ENCODE results near the gene FRK.
"Not testable (repeated sequence)": the region's sequence is repeated elsewhere in the genome, so short reads cannot be mapped to it uniquely, and the experiment has no call there.

The FRK gene

DNA sequence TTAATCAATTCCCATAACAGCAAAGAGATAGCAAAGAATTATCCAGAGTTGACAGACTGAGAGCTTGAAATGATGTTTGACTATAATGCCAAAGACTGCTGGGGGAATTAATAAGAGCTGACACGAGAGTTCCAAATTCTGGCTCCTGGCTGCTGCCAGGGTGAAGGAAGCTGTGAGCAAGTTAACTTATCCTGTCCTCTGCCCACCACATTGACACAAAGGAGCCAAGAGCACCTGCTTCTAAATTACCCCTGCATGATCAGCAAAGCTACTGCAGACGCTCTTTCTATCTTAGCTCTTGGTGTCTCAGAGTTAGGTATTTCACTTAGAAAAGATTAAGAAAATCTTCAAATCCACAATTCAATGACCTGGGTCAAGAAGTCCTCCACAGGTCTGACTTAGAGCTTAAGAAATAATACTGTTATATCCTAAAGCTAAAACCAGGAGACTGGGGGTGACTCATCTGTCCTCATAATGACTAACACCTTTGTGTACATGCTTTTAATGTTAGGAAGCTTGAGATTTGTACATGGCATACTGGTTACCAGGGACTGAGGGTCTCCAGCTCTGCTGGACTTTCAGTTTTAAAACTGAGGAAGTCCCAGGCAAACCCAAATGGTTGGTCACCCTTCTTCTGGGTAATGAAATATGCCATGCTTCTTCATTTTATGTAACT lies 13.2 kb upstream of the FRK start:
- no peak for DNase-seq (ENCODE audit: low spot score)

DNA sequence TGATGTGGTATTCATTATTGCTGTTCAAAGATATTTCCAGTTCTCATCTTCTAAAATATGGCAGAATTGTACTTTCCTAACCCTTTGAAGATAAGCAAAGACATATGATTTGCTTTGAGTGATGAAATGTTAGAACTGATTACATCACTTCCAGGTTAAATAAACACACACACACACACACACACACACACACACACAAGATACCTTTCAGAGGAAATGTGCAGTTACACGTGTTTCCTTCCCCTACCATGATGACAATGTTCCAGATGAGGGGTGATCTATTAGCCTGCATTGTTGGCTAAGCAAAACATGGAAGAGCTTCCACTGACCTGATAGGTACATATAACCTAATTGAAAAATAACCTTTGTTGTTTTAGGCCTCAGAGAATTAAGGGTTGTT lies 11.7 kb upstream of the FRK start:
- DNase-seq (ENCODE audit: low spot score), result no peak

DNA sequence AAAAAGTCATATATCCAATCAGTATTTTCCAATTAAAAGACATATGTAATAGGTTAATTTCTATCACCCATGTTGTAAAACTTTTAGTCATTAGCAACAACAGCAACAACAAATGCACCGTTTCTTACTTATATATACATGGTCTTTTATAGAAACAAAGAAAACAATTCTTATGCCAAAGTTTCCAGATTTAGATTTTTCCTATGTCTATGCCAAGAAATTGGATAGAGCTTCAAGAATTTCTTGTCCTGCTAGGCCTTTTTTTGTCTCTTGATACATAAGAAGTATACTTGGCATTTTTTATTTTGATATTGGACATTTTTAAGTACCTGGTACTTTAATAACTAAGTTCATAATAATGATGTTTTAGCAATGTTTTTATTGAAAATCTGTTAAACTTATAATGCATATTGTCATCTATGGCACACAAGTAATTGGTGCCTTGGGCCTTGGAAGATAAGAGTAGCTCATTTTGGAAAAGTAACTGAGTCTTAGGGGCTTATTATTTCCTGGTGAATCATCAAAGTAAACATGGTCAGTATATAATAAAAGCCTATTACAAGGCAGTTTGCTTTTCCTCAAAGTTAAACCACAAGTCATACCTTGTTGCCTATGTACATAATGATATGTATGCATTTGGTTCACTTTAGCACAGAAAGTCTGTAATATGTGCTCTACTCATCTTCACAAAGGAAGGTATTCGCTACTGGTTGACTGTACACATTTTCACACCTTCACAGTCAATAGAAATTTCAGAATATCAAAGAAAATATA lies 10.1 kb upstream of the FRK start:
- no peak for DNase-seq (ENCODE audit: low spot score)

DNA sequence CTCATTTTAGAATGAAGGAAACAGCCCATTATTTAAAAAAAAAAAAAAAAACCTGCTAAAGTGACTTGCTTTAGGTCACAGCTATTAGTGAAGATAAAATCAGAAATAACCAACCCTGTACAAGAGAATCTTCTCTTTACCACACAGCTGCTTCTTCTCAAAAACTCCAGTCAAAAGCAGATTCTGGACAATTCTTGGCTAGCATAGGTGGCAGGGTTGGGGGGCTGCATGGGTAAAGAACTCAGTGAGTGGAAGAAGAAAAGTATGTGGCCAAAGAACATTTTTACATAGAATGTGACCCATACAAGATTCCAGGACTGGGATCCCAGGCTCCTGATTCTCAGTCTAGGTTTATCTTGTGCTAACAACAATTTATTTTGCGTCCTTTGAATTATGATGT lies 9.4 kb upstream of the FRK start:
- no peak for DNase-seq (ENCODE audit: low spot score)

DNA sequence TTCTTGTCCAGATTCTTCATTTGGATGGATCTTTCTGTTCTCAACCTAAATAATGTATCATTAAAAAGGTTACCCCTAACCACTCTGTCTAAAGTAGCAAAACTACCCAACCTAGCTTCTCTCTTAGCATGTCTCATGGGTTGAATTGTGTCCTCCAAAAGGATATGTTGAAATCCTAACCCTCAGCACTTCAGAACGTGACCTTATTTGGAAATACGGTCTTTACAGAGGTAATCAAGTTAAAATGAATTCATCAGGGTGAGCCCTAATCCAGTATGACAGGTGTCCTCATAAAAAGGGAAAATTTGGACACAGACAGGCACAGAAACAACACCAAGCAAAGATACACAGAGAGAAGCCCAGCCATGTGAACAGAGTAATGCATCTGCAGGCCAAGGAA lies 6.1 kb upstream of the FRK start:
- no peak for DNase-seq (ENCODE audit: low spot score)

DNA sequence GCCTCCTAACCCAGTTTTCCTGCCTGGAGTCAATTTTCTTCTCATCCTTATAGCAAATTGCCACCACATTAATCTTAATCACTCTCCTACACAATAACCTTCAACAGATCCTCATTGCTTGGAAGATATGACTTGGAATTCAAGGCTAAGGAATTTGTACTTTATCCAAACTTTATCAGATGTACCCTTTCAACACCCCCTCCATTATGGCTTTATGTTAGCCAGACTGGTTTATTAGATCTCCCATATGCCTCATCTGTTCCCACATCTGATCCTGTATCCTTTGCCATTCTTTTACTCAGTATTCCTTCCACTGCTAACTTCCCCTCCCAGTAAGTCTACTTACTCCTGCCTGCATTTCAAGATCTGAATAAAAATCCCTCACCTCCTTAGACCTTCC lies 4.0 kb upstream of the FRK start:
- no peak for DNase-seq (ENCODE audit: low spot score)

DNA sequence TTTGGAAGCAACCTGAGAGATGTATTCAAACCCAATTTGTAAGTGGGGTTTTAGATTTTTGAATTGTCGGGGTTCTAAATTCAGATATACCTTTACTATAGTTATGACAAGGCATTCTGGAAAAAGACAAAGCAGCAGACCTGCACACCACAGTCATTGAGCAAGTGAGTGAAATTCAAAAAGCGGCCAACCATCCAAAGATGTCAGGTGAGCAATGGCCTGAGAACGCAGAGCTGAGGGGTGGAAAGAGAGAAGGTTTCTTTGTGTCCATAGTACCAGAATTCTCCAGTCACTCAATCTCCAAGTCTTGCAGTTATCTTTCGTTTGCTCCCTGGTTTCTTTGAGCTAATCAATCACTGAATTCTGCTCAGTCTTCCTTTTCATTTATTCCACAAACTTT lies 1.8 kb upstream of the FRK start:
- DNase-seq (ENCODE audit: low spot score), result no peak

DNA sequence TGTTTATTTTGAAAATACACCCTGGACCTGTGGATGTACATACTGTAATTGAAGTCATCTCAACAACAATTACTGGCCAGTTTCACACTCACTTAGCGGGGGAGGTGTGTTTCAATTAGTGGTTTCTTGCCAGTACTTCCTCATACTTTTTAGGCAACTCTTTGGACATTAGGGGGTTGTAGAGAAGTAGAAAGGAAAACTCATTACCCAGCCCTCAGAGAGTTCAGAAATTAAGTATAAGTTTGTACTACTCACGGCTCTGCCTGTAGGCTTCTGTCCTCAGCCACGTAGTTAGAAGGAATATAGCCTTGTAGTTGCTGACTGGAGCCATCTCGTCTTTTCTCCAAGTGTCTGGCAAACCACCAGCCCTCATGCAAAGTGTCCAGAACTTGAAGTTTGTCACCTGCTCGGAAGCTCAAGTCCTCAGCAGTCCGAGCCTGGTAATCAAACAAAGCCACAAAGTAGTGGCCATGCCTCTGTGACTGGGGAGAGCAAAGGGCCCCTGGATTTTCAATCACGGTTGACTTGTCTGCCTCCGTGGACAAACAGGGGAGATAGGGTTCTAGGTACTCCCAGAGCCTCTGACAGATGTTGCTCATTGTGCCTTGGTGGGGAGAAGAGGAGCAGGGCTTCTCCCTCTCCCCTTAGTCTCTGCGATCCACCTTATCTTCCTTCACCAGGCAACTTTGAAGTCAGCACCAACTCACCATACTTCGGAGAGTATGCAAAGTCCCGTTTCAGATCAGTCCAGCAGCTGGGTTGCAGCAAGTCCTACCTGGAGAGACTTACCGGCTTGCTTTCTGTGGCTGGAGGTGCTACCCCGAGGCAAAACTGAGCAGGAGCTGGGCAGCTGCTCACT lies 749 bp downstream of the FRK start:
- no peak for DNase-seq (ENCODE audit: low spot score)

DNA sequence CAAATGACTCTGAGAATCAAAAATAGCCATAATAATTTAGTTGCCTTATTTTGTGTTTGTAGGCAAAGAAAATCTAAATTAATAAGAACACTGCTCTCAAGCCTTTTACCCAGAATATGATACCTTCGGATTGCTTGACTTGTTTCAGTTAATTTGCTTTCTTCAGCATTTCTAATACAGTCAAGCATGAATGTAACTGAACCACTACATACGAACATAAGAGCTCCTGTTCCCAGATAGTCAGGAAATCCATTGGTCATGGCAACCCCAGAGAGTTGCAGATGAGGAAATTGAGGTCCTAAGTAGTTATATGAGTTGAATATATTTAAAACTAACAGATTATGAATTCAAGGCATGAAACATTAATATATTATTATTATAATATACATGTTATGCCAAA lies 2.9 kb downstream of the FRK start:
- DNase-seq (ENCODE audit: low spot score), result no peak

DNA sequence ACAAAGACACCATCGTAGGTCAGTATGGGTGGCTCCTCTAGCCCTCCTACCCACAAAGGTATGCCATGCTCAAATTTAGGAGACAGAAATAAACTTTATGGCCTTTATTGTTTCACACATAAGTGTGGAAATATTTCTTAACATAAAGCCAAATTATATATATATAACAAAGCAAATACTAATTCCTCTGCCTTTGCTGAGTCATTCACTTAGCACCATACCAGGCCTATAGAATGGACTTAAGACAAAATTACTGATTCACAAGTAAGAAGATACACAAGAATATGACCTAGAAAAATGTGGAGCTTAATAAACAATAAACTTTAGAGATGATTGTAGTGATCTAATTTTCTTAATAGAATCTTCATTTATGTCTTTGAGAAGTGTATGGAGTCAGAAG lies 5.2 kb downstream of the FRK start:
- DNase-seq (ENCODE audit: low spot score), result no peak

DNA sequence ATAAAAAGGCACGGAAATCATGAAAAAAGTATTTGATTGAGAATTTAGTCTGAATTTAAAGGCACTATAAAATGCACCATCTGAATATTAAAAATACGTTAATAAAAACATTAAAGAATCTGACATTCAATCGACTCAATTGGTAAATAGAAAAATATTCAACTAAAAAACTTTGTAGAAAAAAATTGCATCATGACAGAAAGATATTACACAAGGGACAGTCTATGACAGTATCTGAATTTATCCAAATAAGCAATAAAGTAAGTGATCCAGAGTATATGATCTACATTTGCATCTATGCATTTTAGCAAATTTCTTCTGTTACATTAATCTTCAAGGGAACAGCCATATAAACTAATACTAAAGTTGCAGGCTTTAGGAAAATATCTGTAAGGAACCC lies 9.4 kb downstream of the FRK start:
- no peak for DNase-seq (ENCODE audit: low spot score)

DNA sequence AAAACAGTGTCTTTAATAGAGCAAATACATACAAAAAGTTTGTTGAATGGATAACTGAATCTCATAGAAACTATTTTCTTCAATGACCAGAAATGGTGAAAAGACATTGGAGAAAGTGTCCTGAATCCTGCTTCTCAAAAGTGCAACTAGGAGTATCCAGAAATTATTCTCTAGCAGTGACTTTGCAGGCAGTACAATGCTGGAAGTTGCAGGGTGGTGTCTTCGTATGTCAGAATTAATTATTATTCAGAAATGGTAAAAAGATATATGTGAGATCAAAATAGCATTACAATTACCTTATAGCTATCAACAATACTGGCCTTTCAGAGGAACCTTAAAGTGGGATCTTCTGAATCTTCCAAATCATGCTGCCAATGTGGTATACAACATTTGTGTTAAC lies 10.0 kb downstream of the FRK start:
- DNase-seq (ENCODE audit: low spot score), result no peak

DNA sequence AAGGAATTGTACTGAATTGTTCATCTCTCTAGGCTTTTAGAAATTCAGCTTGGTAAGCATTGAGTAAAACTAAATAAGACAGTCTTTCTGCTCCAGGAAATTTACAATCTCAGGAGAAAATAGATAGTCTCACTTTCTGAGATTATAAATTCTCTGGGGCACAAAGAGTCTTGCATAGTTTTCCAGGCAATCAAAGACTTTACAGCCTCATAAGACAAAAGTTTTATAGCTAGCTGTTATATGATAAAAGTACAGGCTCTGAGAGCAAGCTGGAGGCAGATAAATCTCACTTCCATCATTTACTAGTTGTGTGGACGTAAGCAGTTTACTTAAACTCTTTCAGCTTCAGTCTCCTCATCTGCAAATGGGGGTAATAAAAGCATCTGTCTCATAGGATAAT lies 11.4 kb downstream of the FRK start:
- no peak for DNase-seq (ENCODE audit: low spot score)

DNA sequence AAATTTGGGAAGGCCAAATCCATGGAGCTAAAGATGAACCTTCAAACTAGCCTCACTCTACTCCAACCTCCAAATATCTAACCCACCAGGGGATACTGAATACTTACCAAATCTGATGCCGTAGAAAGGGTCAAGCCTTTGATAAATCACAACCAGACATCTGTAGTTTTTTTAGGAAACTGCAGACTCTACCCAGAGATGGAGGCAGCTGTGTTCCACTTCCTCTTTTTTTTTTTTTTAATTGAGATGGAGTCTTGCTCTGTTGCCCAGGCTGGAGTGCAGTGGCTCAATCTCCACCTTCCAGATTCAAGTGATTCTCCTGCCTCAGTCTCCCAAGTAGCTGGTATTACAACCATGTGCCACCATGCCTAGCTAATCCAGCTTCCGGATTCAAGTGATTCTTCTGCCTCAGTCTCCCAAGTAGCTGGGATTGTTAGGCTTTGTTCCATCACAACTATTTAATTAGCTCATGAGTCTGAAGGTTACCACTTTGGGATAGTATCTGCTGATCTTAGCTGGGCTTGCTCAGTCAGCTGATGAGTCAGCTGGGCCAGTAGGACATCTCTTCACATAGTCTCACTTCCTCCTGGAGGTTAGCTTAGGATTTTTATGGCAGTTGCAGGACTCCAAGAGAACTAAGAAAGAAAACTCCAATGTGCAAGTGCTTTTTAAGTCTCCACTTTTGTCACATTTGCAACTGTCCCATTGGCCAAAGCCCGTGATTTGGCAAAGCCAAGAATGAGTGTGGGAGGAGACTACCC lies 13.3 kb downstream of the FRK start:
- DNase-seq (ENCODE audit: low spot score), result no peak

DNA sequence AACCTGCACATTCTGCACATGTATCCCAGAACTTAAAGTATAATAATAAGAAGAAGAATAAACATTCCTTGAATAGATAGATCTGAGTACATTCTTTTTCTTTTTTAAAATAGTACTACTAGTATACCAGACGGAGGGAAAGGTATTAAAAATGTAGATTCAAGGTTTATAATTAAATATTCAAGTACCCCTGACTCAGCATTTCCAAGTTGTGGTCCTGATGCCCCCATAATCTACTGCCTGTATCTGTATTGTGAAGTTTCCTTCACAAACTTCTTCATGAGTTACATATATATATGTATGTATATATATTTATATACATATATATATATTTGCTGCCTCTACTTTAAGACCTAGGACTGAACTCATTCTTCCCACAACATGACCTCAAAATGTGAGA lies 14.0 kb downstream of the FRK start:
- DNase-seq (ENCODE audit: low spot score), result no peak

DNA sequence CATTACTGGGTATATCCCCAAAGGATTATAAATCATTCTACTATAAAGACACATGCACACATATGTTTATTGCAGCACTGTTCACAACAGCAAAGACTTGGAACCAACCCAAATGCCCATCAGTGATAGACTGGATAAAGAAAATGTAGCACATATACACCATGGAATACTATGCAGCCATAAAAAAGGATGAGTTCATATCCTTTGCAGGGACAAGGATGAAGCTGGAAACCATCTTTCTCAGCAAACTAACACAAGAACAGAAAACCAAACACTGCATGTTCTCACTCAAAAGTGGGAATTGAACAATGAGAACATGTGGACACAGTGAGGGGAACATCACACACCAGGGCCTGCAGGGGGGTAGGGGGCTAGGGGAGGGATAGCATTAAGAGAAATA lies 14.4 kb downstream of the FRK start:
- DNase-seq (ENCODE audit: low spot score), result not testable (repeated sequence)

DNA sequence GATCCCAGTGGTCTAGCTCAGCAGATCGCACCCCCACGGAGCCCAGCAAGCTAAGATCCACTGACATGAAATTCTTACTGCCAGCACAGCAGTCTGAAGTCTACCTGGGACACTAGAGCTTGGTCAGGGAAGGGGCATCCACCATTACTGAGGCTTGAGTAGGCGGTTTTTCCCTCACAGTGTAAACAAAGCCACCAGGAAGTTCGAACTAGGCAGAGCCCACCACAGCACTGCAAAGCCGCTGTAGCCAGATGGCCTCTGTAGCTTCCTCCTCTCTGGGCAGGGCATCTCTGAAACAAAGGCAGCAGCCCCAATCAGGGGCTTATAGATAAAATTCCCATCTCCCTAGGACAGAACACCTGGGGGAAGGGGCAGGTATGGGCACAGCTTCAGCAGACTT lies 18.8 kb downstream of the FRK start:
- DNase-seq (ENCODE audit: low spot score), result no peak

DNA sequence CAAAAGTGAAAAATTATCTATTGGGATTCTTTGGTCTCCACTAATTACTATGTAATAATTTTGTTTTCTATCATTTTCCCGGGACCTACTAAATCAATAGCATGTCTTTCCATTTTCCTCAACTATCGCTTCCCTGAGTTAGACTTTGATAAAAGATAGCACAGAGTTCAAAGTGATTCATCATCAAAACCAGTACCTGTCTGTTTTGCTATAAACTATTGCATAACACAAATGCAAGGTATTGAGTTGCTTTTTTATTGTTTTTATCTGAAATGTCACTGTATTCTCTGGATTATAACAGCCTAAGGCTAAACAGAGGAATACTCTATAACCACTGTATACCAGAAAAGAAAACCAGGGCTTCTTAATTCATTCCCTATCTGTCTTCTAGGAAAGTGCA lies 19.7 kb downstream of the FRK start:
- DNase-seq (ENCODE audit: low spot score), result no peak

DNA sequence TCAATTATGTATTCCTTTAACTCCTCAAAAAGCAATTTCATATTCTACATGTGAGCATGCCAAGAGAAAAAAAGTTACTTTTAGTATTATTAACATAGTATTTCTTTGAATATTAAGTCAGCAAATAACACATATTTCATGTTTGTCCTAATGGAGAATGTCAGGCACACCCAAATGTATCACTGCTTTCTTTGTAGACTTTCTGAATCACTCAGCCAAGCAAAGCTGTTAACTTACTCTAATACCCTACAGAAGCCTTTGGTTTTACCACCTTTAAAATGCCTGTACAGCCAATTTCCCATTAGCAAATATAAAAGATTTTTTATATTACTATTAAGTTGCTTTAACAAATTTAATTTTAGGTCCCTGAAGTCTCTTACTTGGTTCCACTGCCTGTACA lies 23.8 kb downstream of the FRK start:
- no peak for DNase-seq (ENCODE audit: low spot score)

DNA sequence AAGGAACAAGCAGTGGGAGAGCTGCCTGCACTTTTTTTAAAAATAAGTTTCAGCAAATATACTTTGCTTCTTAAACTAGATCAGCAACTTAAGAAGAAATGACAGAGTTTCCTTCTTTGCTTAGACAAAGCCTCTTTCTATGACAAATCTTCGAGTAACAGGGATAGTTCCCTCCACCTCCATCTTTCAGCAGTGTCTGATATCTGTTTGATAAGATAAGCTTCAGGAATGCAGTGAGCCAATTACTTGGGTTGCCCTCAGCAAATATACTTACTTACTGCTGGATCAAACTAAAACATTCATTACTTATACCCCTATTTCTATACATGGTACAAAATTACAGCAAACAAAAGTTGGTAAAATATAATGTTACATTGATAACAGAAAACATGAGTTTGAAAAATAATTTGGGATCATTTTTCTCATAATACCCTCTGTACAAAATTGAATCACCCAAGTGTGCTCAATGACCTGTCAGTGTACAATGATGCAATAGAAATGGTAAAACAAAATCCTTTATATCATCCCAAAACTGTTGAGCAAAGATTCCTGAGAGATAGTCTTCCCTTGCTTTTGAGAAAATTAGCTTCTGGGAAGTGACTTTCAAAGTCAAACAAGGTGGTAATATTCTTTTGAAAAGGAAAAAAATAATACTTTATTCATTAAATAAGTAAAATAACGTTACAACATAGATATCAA lies 24.5 kb downstream of the FRK start:
- DNase-seq (ENCODE audit: low spot score), result no peak

DNA sequence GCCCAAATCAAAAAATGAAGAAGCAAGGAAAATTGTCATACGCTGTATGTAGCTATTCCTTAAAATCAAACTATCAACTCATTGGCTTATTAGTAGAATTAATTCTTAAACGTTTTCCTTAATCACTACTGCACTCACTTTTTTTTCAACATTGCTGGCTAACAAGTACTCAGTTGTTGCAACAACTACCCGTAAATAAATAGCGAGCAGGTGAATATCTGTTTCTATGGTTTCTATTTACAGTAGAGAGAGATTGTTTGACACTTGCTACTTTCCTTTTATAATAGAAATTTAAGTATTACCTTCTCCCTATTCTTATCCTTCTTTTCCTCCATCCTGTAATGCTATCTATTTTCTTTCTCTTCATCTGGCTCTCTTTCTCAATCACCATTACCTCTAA lies 25.1 kb downstream of the FRK start:
- no peak for DNase-seq (ENCODE audit: low spot score)

DNA sequence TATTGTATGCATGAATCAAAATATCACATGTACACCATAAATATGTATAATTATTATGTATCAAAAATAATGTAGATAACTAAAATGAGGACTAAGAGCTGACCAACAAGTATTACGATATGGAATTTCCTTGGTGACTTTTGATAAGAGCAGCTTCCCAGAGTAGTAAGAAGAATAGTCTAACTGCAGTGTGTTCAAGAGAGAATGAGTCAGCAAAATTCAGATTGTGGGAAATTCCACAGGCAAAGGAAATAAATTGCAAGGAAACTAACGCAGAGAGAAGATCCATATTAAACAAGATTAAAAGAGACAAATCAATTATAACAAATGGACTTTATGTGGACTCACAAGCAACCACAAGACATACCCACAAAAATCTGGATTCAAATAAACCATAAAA lies 26.4 kb downstream of the FRK start:
- DNase-seq (ENCODE audit: low spot score), result no peak
